ENCODE results near the gene ULK3.

DNA sequence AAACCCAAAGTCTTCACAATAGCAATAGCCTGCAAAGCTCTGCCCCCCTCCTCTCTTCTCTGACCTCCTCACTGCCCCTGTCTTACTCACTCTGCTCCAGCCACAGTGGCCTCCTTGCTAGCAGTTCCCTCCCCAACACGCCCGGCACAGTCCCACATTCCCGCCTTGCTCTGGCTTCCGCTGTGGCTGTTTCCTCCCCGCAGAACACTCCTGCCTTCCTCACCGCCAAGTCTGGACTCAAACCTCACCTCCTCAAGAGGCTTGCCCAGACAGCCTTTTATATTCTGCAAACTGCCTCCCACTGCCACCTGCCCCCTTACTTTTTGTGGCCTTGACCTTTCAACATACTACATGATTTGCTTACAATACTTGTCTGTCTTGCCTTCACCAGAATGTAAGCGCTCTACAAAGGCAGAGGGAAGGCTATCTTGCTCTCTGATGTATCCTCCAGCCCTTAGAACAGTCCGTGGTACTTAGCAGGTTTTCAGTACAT, 46.5 kb upstream of the ULK3 start:
- TF ChIP-seq, protein P1, sequence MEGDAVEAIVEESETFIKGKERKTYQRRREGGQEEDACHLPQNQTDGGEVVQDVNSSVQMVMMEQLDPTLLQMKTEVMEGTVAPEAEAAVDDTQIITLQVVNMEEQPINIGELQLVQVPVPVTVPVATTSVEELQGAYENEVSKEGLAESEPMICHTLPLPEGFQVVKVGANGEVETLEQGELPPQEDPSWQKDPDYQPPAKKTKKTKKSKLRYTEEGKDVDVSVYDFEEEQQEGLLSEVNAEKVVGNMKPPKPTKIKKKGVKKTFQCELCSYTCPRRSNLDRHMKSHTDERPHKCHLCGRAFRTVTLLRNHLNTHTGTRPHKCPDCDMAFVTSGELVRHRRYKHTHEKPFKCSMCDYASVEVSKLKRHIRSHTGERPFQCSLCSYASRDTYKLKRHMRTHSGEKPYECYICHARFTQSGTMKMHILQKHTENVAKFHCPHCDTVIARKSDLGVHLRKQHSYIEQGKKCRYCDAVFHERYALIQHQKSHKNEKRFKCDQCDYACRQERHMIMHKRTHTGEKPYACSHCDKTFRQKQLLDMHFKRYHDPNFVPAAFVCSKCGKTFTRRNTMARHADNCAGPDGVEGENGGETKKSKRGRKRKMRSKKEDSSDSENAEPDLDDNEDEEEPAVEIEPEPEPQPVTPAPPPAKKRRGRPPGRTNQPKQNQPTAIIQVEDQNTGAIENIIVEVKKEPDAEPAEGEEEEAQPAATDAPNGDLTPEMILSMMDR (IDR thresholded peaks at IDR 0.05): no peak
- TF ChIP-seq POLR2AphosphoS5 (IDR thresholded peaks at IDR 0.05) (no peak), POLR2A (IDR thresholded peaks at IDR 0.05) (no peak)
